Endothelial cell of coronary artery (primary cell): ENCODE data around the gene ZSCAN22. TPM values are rescaled to one million over a fixed set of nuclear protein-coding genes. Genes with fewer than 3 reads are reported as not detected.

ENCODE experiments used
- total RNA-seq: library from RNA; depleted of rRNA; stranded (reverse); fragments of >200 nt; gene quantifications from 2 replicates; pipeline ENCODE4 v1.2.3, GENCODE V29; 2014

Gene ZSCAN22
- 1.9 and 2.7 TPM in 2 replicates for total RNA-seq

DNA sequence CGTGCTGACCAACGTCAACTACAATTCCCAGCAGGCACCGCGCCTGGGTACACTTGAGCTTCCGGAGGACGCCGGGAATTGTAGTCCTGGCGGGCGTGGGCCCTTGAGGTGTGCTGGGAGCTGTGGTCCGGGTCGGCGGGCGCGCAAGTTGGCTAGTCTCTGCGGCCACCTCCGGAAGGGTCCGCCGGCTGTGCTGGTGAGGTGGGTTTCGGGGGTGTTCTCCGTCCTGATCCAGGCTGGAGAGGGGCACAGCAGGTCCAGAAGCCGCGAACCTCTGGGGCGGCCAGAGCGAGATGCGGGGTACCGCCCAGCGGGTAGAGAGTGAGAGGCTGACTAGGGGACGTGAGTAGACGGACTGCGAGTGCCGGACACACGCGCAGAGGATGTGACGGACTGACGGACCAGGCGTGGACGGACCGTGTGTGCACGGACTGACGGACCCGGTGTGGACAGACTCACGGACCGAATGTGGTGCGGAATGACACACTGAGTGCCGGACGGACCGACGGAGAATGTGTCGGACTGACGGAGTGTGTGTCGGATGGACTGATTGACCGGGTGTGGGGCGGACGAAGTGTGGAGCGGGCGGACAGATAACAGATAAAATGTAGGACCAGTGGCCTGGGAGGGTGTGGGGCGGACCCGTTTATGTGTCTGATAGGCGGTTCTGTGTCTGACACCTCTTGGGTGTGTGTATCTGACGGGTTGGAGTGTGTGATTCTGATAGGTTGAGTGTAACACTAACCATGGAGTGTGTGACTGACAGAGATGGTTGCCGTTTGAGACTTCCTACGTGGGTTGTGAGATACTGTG is at the start of gene ZSCAN22:
TSS of gene ZSCAN22 (plus strand) at position 81 of the 813 bp plus-strand sequence. CDS start 7,809 bp downstream, outside the sequence.

DNA sequence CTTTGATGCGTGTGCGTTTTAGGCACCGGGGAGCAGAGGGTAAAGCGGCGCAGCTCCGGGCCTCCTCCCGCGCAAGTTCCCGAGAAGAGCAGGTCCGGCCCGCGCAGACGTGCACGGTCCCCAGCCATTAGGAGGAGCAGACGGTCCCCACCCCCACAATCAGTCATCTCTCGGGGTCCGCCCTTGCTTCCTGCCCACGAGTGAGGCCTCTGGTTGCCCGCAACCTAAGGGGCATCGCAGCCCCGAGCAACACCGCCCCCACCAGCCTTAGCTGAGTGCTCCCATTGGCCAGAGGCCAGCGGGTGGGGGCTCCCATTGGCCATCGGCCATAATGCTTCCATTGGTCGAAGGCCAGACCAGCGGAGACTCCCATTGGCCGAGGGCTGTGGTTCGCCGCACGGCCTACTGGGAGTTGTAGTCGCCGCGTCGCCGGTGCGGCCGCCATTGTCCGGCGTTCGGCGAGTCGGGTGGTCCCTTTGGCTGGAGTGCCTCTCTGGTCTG is 48.2 kb upstream of the ZSCAN22 start, which contains the start of gene ZNF8:
TSS of gene ZNF8 (plus strand) at position 415 of the 501 bp plus-strand sequence. CDS start 127 bp downstream, outside the sequence.

DNA sequence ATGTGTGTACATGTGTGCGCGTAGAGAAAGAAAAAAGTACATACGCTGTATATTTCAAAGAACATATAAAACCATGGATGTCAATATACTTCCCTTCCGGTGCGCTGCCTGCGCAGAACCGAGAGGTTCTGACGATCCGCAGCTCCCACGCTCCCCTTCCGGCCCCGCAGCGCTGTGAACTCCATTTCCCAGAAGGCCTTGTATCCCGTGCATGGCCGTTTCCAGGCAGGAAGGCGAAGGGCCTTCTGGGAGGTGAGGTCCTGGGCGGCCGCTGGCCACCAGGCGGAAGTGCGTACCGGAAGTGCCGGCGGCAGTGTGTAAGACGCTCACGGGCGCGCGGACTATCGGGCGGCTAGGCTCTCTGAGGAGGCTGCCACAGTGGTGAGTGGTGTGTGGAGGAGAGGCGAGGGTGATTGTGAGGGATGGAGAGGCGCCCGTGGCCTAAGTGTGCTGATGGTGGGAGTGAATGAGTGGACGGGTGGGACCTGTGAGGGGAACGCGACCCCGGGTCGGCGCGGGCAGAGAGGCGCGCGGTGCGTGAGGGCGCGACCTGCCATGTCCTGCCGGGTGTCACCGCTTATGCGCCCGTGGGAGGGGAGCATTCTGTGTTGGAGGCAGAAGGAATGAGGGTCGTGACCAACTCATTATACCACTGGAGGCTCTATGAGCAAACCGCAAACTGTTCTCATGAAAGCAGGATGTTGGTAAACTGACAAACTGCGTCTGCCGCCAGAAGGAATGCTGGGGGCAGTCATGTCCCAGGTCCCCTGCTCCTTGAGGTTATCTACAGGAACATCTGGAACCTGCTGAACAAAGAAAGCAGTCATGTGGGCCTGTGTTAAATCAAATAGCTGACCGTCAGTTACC is 21.5 kb upstream of the ZSCAN22 start, which contains the start of gene ERVK3-1:
TSS of gene ERVK3-1 (plus strand) at position 313 of the 867 bp plus-strand sequence. CDS start 6,792 bp downstream, outside the sequence.

DNA sequence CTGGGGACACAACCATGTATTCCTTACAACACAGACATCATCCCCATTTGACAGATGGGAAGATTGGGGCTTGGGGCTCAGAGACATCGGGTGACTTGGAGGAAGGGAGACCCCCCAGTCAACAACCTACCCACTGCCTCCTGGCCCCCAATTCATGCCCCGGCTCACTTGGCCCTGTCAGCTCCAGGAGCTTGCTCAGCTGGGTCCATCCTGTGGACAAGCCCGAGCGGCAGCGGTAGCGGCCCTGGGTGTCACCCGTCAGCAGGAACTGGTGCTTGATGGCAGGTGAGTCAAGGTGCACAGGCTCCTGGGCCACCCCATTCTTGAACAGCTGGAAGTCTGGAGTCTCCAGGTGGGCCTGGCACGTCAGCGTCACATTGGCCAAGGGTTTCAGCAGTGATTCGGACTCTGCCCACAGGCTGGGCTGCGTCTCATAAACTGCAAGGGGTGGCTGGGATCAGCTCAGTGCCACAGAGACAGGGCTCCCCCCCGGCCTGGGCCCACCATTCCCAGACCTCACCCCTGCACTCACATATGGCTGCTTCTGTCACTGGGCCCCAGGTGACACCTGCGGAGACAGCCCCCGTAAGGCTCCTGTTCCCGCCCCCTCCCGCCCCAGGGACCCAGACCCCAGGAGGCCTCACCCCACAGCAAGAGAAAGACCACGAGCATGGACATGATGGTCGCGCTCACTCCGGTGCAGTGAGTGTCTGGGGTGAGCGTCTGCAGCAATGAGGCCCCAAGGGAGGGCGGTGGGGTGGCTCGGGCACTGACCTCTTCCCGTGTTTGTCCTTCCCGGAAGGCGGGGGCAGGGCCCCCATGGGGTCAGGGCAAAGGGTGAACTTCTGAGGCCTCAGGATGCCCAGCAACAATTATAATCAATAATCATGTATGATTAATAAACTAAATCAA is 26.2 kb downstream of the ZSCAN22 start, which contains the start of gene A1BG:
TSS of gene A1BG (minus strand) at position 733 of the 912 bp plus-strand sequence. CDS start at position 678, 55 bp downstream.

DNA sequence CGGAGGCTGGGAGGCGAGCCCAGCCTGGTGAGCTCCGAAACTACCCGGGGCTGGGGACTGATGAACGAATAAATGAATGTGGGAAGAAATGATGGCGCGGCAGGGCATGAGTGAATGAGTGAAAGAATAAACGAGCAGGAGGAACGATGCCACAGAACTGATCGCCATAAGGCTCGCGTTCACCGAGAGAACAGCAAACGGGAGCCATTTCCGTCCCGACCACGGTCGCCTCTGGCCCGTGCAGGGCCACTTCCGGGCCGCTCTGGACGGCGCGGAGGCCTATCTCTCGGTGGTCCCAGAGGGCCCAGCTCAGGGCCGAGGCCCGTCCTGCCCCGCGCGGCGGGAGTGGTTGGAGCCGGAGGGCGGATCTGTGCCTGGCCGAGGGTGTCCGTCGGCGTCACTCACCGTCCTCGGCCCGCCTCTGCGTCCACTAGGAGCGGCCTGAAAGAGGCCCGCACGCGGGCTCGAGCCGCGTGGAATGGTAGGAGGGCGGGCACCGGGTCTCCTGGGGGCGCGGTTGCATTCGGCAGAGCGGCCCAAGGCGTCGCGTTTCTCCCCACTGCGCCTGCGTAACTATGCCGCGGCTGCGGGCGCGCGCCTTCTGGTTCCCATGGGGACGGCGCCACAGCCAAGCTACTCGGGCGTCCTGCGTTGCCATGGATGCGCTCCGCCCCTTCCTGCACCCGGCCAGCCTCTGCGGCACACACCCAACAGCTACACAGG is 35.6 kb downstream of the ZSCAN22 start, which contains the start of gene ZNF497:
TSS of gene ZNF497 (minus strand) at position 480 of the 723 bp plus-strand sequence. CDS start 5,116 bp downstream, outside the sequence.

DNA sequence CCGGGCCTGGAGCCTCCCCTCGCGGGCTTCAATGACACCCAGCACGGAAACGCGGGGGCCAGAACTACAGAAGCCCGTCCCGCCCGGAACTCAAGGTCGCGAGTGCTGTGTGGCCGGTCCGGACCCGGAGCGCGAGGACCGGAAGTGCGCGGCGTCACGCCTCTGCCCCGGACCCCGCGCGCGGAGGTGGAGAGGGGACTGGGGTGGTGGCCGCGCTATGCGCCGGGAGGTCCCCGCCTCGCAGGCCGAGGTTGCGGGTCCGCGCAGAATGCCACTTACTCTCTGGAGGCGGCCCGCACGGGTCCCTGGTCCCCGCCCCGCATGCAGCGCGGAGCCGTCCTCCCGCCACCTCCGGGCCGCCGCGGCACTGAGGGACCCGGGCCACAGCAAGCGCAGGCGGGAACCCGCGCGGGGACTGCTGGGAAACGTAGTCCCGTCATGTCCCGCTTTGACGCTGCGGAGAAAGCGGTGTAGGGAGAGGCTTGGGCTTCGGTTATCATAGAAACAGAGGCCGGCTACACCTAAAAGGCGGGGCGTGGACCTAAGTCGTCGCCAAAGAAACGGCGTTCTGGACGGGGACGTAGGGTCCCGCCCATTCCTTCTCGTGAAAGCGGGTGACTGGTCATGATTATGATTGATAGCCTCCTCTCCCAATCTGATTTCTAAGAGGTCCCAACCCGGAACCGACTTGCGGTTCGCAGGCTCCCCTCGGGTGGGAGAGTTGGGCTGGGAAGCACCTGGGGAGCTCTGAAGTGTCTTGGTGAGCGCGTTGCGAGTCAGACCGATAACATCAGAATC is 54.1 kb downstream of the ZSCAN22 start, which contains the start of gene ZNF837:
TSS of gene ZNF837 (minus strand) at position 369 of the 798 bp plus-strand sequence. CDS start 11,698 bp downstream, outside the sequence.

DNA sequence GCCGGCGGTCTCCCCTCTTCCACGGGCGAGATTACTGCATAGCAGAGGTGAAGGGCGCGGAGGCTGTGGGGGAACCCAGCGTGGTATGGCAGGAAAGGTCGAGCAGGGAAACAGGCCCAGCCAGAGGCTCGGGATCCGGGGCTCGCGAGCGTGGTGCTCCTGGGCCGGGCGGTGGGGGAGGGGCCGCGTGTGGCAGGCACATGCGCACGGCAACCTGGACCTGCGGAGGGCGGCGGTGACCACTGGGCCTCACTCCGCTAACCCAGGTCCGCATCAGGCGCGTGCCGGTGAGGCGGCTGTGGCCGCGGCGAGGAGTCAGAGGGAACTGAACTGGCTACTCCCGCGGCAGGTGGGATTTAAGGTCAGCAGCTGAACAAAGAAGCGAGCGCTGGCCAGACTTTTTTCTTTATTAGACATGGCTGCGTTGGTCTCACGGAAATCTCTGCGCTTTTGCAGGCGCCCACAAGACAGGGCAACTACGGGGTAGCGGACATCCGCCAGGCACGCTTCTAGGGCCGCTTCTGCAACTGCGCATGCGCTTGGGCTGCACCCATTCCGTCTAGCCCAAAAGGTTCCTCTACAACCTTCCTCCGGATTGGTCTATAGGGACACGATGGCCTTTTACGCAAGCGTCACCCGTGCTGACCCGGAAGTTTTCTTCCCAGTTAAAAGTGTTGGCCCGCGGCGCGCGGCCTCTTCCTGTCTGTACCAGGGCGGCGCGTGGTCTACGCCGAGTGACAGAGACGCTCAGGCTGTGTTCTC is 60.0 kb downstream of the ZSCAN22 start, which contains the start of gene RPS5:
TSS of gene RPS5 (plus strand) at position 694 of the 762 bp plus-strand sequence. CDS start 869 bp downstream, outside the sequence.

Other genes with a start within 250 kb of the ZSCAN22 start
- 3.5 and 22.2 TPM in 2 replicates for gene ZSCAN18, start 228.8 kb upstream of the ZSCAN22 start, total RNA-seq
- gene ZNF329, start 176.2 kb upstream of the ZSCAN22 start, total RNA-seq: 8.6 and 10.1 TPM in 2 replicates
- gene ZNF274, start 143.9 kb upstream of the ZSCAN22 start, total RNA-seq: 13.3 and 23.0 TPM in 2 replicates
- 45.2 and 54.2 TPM in 2 replicates for gene ZNF544, start 98.1 kb upstream of the ZSCAN22 start, total RNA-seq
- 3.1 and 4.0 TPM in 2 replicates for gene ZNF8, start 48.0 kb upstream of the ZSCAN22 start, total RNA-seq
- gene ERVK3-1, start 21.6 kb upstream of the ZSCAN22 start, total RNA-seq: 17.5 and 22.8 TPM in 2 replicates
- 6.0 and 10.4 TPM in 2 replicates for gene A1BG, start 26.5 kb downstream of the ZSCAN22 start, total RNA-seq
- gene ZNF497, start 35.8 kb downstream of the ZSCAN22 start, total RNA-seq: 0.81 and 1.1 TPM in 2 replicates
- gene ZNF837, start 54.0 kb downstream of the ZSCAN22 start, total RNA-seq: 0.66 and 1.2 TPM in 2 replicates
- 2,645 and 2,757 TPM in 2 replicates for gene RPS5, start 60.3 kb downstream of the ZSCAN22 start, total RNA-seq
- gene RNF225, start 68.7 kb downstream of the ZSCAN22 start, total RNA-seq: 0.09 TPM in 1 of 2 replicates, not detected in the other
- 12.2 and 13.4 TPM in 2 replicates for gene ZNF584, start 81.7 kb downstream of the ZSCAN22 start, total RNA-seq
- gene ZNF132, start 113.2 kb downstream of the ZSCAN22 start, total RNA-seq: 6.2 and 6.8 TPM in 2 replicates
- gene ZNF324B, start 124.6 kb downstream of the ZSCAN22 start, total RNA-seq: 7.6 and 8.7 TPM in 2 replicates
- gene ZNF324, start 140.1 kb downstream of the ZSCAN22 start, total RNA-seq: 11.1 and 12.5 TPM in 2 replicates
- 4.6 and 4.9 TPM in 2 replicates for gene ZNF446, start 149.4 kb downstream of the ZSCAN22 start, total RNA-seq
- 10.2 and 16.6 TPM in 2 replicates for gene SLC27A5, start 185.0 kb downstream of the ZSCAN22 start, total RNA-seq
- gene ZBTB45, start 192.8 kb downstream of the ZSCAN22 start, total RNA-seq: 5.8 and 7.5 TPM in 2 replicates
- 476 and 517 TPM in 2 replicates for gene TRIM28, start 217.1 kb downstream of the ZSCAN22 start, total RNA-seq
- gene CHMP2A, start 228.1 kb downstream of the ZSCAN22 start, total RNA-seq: 126 and 141 TPM in 2 replicates
- gene UBE2M, start 231.6 kb downstream of the ZSCAN22 start, total RNA-seq: 94.9 and 128 TPM in 2 replicates
- 9.2 and 12.8 TPM in 2 replicates for gene MZF1, start 246.3 kb downstream of the ZSCAN22 start, total RNA-seq